Retinal pigment epithelial cell (primary cell): ENCODE measurements around the gene SRGN.

Experiments
- DNase-seq: peaks from one replicate; pipeline ENCODE4 v3.0.0-alpha.2; 2010; ENCODE audit warnings: low read depth
- H3K4me3 ChIP-seq: 2 replicates; pipeline ENCODE4 v1.5.1; 2011; ENCODE audit warnings: mild to moderate bottlenecking, low read length, control low read depth, moderate library complexity
- TF ChIP-seq, protein P1 (sequence below): conservative IDR thresholded peaks from 2 replicates; pipeline ENCODE4 v1.5.1; 2011; ENCODE audit warnings: low read depth, low read length, control low read depth, inconsistent platforms

Gene SRGN

DNA sequence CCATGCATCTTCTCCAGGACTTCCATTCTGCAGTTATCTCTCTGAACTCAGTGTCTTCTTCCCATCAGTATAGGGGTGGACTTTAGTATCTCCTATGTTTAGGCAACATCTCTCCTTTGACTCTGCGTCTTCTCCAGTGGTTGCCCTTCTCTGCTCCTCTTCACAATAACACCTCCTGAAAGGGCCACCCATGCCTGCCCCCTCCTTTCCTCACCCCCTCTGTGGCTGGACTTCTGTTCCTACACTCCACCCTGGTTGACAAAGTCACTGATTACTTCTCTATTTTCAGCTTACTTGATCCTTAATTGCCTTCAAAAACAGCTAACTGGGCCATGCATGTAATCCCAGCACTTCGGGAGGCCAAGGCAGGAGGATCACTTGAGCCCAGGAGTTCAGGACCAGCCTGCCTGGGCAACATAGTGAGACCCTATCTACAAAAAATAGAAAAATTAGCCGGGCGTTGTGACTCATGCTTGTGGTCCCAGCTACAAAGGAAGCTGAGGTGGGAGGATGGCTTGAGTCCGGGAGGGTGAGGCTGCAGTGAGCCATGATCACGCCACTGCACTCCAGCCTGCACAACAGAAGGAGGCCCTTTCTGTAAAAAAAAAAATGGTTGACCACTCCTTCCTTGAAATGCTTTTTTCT lies 13.7 kb downstream of the SRGN start:
- no peak overlapping the region for H3K4me3 ChIP-seq
- TF ChIP-seq, protein P1, sequence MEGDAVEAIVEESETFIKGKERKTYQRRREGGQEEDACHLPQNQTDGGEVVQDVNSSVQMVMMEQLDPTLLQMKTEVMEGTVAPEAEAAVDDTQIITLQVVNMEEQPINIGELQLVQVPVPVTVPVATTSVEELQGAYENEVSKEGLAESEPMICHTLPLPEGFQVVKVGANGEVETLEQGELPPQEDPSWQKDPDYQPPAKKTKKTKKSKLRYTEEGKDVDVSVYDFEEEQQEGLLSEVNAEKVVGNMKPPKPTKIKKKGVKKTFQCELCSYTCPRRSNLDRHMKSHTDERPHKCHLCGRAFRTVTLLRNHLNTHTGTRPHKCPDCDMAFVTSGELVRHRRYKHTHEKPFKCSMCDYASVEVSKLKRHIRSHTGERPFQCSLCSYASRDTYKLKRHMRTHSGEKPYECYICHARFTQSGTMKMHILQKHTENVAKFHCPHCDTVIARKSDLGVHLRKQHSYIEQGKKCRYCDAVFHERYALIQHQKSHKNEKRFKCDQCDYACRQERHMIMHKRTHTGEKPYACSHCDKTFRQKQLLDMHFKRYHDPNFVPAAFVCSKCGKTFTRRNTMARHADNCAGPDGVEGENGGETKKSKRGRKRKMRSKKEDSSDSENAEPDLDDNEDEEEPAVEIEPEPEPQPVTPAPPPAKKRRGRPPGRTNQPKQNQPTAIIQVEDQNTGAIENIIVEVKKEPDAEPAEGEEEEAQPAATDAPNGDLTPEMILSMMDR, result no peak
- DNase-seq, result no peak

DNA sequence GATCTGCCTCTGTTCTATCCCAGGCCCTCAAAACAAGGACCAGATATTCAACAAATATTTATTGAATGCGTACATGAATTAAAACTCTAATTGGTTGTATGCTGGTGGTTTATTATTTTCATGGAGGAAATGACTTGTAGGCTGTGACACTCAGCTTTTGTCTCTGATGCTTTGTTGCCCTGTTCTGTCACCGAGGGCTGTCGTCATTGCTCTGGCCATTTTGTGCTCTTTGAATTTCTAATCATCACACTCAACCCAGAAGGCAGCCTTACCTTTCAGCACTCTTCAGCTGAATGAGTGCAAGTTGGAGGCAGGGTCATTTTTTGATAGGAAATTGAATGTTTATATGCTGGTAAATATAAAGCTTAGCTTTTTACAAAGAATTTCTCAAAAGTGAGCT lies 14.5 kb downstream of the SRGN start:
- no peak for DNase-seq
- no peak overlapping the region for H3K4me3 ChIP-seq
- TF ChIP-seq, protein P1, result no peak

DNA sequence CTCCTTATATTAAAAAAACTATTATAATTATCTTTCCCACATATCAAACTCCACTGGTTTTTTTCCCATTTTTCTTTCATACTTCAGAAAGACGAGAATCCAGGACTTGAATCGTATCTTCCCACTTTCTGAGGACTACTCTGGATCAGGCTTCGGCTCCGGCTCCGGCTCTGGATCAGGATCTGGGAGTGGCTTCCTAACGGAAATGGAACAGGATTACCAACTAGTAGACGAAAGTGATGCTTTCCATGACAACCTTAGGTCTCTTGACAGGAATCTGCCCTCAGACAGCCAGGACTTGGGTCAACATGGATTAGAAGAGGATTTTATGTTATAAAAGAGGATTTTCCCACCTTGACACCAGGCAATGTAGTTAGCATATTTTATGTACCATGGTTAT lies 15.9 kb downstream of the SRGN start:
- TF ChIP-seq, protein P1, result no peak
- no peak for DNase-seq
- no peak overlapping the region for H3K4me3 ChIP-seq

DNA sequence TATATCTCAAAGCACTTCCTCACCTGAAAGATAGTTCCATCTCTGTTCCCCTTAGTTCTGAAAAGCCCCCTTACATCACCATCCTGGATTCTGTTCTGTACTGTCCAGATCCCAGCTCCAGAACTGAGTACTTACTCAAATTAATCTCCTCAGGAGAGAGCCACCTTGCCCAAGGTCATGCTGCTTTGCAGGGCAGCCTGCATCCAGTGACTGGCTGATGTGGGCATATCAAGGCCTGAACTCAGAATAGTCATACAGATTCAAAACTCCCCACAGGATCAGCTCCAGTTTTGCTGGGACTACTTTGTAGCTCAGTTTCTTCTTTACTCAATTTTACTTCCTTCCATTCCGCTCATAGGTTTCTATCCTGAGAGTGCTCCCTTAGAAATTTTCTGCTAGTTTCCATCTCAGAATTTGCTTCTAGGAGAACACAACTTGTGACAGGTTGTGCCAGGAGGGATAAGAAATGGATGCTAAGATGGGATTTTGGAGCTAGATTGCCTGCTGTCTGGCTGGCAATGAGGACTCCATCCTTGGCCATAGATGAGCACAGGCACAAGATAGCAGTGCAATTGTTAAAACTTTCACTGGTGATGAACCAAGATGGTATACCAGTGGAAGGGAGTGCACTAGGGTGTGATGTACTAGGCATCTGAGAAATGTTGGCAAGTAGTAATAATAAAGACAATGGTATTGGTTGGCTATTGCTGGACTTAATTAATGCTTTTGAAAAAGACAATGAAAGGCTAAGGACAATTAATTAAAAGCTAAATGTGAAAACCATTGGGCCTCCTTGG lies 17.3 kb downstream of the SRGN start:
- H3K4me3 ChIP-seq, result no peak overlapping the region
- DNase-seq, result no peak
- TF ChIP-seq, protein P1, result no peak

DNA sequence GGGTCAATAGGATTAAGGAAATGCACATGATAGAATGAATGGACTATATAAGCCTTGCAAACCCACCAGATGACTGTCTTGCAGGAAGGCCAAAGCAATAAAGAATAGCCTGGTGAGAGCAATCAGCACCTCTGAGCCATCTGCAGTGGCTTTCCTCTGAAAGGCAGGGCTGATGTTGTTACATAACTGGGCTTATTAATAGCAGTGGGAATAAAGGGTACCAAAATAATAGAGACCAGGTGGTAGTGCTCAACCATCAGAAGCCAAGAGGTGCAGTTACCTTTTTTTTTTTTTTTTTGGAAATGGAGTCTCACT lies 19.2 kb downstream of the SRGN start:
- no peak for DNase-seq
- H3K4me3 ChIP-seq, result no peak overlapping the region
- TF ChIP-seq, protein P1, result no peak

DNA sequence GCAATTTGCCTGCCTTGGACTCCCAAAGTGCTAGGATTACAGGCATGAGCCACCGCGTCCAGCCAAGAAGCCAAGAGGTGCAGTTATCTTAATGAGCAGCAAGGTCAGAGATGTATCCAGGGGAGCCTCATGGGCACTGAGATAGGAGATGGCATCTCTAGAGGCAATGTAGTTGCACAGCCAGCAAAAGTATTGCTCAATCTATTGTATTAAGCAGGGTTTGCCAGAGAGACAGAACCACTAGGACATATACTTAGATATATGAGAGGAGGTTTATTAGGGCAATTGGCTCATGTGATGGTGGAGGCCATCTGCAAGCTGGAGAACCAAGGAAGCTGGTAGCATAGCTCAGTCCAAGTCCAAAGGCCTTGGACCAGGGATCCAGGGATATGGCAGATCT lies 19.8 kb downstream of the SRGN start:
- TF ChIP-seq, protein P1, result no peak
- no peak for DNase-seq
- H3K4me3 ChIP-seq, result no peak overlapping the region

DNA sequence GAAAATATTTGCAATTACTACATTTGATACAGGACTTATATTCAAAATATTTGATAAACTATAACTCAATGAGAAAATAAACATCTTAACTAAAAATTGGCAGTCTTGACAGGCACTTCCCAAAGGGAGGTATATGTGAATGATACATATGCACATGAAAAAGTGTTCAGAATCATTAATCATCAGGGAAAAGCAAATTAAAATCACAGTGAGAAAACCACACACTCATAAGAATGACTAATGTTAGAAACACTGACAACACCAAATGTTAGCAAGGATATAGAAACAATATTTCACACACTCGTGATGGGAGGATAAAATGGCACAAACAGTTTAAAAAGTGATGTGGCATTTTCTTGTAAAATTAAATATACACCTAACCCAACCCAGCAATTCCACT lies 32.0 kb downstream of the SRGN start:
- no peak for DNase-seq
- no peak overlapping the region for H3K4me3 ChIP-seq
- TF ChIP-seq, protein P1, result no peak
